ENCODE data around the gene ARHGAP12. TPM values are rescaled to one million over a fixed set of nuclear protein-coding genes. Genes with fewer than 3 reads are reported as not detected.

ARHGAP12 gene, protein sequence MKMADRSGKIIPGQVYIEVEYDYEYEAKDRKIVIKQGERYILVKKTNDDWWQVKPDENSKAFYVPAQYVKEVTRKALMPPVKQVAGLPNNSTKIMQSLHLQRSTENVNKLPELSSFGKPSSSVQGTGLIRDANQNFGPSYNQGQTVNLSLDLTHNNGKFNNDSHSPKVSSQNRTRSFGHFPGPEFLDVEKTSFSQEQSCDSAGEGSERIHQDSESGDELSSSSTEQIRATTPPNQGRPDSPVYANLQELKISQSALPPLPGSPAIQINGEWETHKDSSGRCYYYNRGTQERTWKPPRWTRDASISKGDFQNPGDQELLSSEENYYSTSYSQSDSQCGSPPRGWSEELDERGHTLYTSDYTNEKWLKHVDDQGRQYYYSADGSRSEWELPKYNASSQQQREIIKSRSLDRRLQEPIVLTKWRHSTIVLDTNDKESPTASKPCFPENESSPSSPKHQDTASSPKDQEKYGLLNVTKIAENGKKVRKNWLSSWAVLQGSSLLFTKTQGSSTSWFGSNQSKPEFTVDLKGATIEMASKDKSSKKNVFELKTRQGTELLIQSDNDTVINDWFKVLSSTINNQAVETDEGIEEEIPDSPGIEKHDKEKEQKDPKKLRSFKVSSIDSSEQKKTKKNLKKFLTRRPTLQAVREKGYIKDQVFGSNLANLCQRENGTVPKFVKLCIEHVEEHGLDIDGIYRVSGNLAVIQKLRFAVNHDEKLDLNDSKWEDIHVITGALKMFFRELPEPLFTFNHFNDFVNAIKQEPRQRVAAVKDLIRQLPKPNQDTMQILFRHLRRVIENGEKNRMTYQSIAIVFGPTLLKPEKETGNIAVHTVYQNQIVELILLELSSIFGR
- 14.0 and 20.5 TPM in 2 replicates for total RNA-seq

DNA sequence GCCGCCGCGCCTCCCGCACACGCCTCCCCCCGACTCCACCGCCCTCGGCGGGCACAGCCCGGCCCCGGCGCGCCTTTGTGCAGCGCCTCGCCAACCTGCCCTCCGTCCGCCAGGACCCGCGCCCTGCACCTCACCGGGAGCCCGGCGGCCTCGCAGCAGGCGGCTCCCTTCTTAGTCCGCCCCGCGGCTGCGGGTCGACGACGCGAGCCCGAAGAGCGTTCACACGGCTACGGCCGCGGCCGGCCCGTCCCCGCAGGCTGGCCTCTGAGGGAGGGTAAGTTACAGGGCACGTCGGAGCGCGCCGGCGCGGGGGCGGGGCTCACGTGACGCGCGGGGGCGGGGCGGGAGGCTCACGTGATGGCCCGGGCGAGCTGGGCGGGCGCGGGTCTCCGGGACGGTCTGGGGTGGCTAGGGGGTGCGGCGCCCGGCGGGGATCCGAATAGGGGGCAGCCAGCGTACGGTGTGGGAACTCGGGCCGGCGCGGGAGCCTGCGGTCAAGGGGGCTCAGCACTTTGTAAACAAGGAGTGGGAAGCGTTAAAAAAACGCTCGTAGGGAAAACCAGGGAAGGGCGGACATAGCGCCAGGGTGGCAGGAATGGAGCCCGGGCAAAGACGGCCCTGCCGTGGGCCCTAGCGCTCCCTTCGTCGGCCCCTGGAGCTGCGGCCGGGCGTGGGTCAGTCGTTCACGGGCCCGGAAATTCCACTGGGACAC, at the start of gene ARHGAP12:
Gene ARHGAP12 (minus strand): TSS at position 283 of the 712 bp plus-strand sequence. CDS start 19,976 bp downstream, outside the sequence.

Other genes starting within 250 kb of the ARHGAP12 start
- 96.4 and 98.5 TPM in 2 replicates for gene KIF5B, start 127.6 kb upstream of the ARHGAP12 start, total RNA-seq